Kidney epithelial cell (primary cell): Measurements from ENCODE around the gene SRM. TPM values are rescaled to one million over a fixed set of nuclear protein-coding genes. Genes with fewer than 3 reads are reported as not detected.
A peak's percentile ranks its signal among the peaks of the same experiment; 100 is the strongest.
"Not testable (repeated sequence)": the region's sequence is repeated elsewhere in the genome, so short reads cannot be mapped to it uniquely, and the experiment has no call there.

Source experiments
- DNase-seq: peaks from one replicate; pipeline ENCODE4 v3.0.0-alpha.2; 2010; ENCODE audit warnings: low read depth
- H3K27me3 ChIP-seq: 2 replicates; pipeline ENCODE4 v1.6.0; 2011; ENCODE audit warnings: low read length; ENCODE audit not compliant: control insufficient read depth, insufficient read depth
- H3K36me3 ChIP-seq: 2 replicates; pipeline ENCODE4 v1.5.1; 2011; ENCODE audit warnings: low read length; ENCODE audit not compliant: control insufficient read depth, insufficient read depth
- H3K4me3 ChIP-seq: 2 replicates; pipeline ENCODE4 v1.5.1; 2011; ENCODE audit warnings: low read depth, mild to moderate bottlenecking, control low read depth, low read length
- CTCF ChIP-seq: IDR thresholded peaks from 2 replicates; pipeline ENCODE4 v1.5.1; 2011; ENCODE audit warnings: mild to moderate bottlenecking, moderate library complexity, low read length, control low read depth, inconsistent platforms; ENCODE audit not compliant: insufficient read depth, poor library complexity, severe bottlenecking
- total RNA-seq: library from RNA; depleted of rRNA; stranded (reverse); fragments of >200 nt; gene quantifications from 2 replicates; pipeline ENCODE4 v1.2.3, GENCODE V29; 2015

SRM gene
- total RNA-seq, 1 donor from 2014 or later, result 75.0 TPM

- no peak for DNase-seq
- no peaks in the 10 kb centered on the region for H3K36me3 ChIP-seq
- peaks cover 11% of the 10 kb centered on the region for H3K27me3 ChIP-seq
- TF ChIP-seq CTCF, result no peak
- no peak overlapping the region for H3K4me3 ChIP-seq
These were observed 17.8 kb downstream of the SRM start for GRCh38 chr1:11042065-11042464.

DNA sequence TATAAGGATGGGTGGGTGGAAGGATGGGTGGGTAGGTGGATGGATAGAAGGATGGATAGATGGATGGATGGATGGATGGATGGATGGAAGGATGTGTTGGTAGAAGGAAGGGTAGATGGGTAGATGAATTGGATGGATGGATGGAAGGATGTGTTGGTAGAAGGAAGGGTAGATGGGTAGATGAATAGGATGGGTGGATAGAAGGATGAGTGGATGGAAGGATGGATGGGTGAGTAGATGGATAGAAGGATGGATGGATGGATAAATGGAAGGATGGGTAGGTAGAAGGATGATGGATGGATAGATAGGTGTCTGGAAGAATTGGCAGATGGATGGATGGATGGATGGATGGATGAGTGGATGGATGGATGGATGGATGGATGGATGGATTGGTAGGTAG lies 18.8 kb downstream of the SRM start:
- H3K27me3 ChIP-seq, result peaks cover 11% of the 10 kb centered on the region
- DNase-seq, result no peak
- no peak overlapping the region for H3K4me3 ChIP-seq
- no peaks in the 10 kb centered on the region for H3K36me3 ChIP-seq
- TF ChIP-seq CTCF, result no peak

DNA sequence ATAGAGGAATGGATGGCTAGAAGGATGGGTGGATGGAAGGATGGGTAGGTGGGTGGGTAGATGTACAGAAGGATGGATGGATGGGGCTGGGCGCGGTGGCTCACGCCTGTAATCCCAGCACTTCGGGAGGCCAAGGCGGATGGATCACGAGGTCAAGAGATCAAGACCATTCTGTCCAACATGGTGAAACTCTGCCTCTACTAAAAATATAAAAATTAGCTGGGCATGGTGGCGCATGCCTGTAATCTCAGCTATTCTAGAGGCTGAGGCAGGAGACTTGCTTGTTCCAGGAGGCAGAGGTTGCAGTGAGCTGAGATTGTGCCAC lies 19.8 kb downstream of the SRM start:
- H3K4me3 ChIP-seq, DNase-seq, H3K36me3 ChIP-seq, H3K27me3 ChIP-seq: not testable (repeated sequence)

- Histone ChIP-seq H3K27me3 (peaks cover 5% of the 10 kb centered on the region), H3K4me3 (no peak overlapping the region), H3K36me3 (no peaks in the 10 kb centered on the region)
- no peak for DNase-seq
- TF ChIP-seq CTCF, result no peak
These were observed 20.3 kb downstream of the SRM start for GRCh38 chr1:11039351-11040104.

DNA sequence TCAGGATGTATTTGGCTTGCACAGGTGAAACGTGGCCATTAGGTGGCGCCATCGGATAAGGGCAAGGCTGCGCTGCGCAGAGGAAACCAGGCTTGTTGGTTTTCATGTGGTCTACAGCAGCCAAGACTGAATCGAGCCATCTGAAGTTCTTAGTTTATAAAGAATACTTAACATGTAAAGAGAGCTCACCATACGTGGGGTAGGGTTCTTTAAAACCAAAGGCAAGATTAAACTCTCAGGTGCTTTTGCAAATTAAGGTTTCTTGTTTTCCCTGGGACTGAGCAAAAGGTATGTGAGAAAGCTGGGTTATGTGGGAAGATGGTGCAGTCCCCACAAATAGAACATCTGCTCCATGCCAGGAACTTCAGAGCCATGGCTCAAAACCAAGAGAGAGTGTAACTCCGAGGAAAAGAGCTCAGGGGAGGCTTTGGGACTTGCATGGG lies 22.1 kb downstream of the SRM start:
- no peaks in the 10 kb centered on the region for H3K36me3 ChIP-seq
- TF ChIP-seq CTCF, result peak; percentile 98
- DNase-seq, result peak; percentile 43
- no peak overlapping the region for H3K4me3 ChIP-seq
- peaks cover 5% of the 10 kb centered on the region for H3K27me3 ChIP-seq

- H3K36me3 ChIP-seq, DNase-seq, H3K27me3 ChIP-seq, H3K4me3 ChIP-seq: not testable (repeated sequence)
These were observed 22.6 kb downstream of the SRM start for GRCh38 chr1:11037019-11037739.
